HEK293 (cell line): Measurements from ENCODE around the gene NOC2L.

Experiments used
- BCL11B ChIP-seq: fragments of 450-650 bp; formaldehyde crosslinking; IDR thresholded peaks from 2 replicates; pipeline ENCODE4 v1.5.1; 2016; ENCODE audit warnings: low read depth, missing biosample characterization, missing genetic modification characterization
- KLF9 ChIP-seq: fragments of 450-650 bp; formaldehyde crosslinking; IDR thresholded peaks from 2 replicates; pipeline ENCODE4 v1.5.1; 2016; ENCODE audit warnings: missing biosample characterization, missing genetic modification characterization, low read depth
- MYNN ChIP-seq: fragments of 450-650 bp; formaldehyde crosslinking; IDR thresholded peaks from 2 replicates; pipeline ENCODE4 v1.5.1; 2016; ENCODE audit warnings: missing biosample characterization, missing genetic modification characterization, borderline replicate concordance
- SCRT2 ChIP-seq: fragments of 450-650 bp; formaldehyde crosslinking; IDR thresholded peaks from 2 replicates; pipeline ENCODE4 v1.5.1; 2016; ENCODE audit warnings: missing biosample characterization, missing genetic modification characterization
- SP3 ChIP-seq: fragments of 450-650 bp; formaldehyde crosslinking; IDR thresholded peaks from 2 replicates; pipeline ENCODE4 v1.5.1; 2016; ENCODE audit warnings: missing biosample characterization, missing genetic modification characterization
- ZBTB49 ChIP-seq: fragments of 450-650 bp; formaldehyde crosslinking; IDR thresholded peaks from 2 replicates; pipeline ENCODE4 v1.5.1; 2016; ENCODE audit warnings: missing biosample characterization, missing genetic modification characterization, low read depth
- ZBTB7A ChIP-seq: fragments of 450-650 bp; formaldehyde crosslinking; IDR thresholded peaks from 2 replicates; pipeline ENCODE4 v1.5.1; 2016; ENCODE audit warnings: low read depth, missing biosample characterization, missing genetic modification characterization
- ZEB2 ChIP-seq: fragments of 450-650 bp; formaldehyde crosslinking; IDR thresholded peaks from 2 replicates; pipeline ENCODE4 v1.5.1; 2016; ENCODE audit warnings: missing biosample characterization, missing genetic modification characterization
- ZFP69B ChIP-seq: fragments of 450-650 bp; formaldehyde crosslinking; IDR thresholded peaks from 2 replicates; pipeline ENCODE4 v1.5.1; 2016; ENCODE audit warnings: missing biosample characterization, missing genetic modification characterization
- ZNF133 ChIP-seq: fragments of 450-650 bp; formaldehyde crosslinking; IDR thresholded peaks from 2 replicates; pipeline ENCODE4 v1.5.1; 2016; ENCODE audit warnings: missing biosample characterization, missing genetic modification characterization
- ZNF223 ChIP-seq: fragments of 450-650 bp; formaldehyde crosslinking; IDR thresholded peaks from 2 replicates; pipeline ENCODE4 v1.5.1; 2016; ENCODE audit warnings: missing biosample characterization, missing genetic modification characterization
- ZNF366 ChIP-seq: fragments of 450-650 bp; formaldehyde crosslinking; conservative IDR thresholded peaks from 2 replicates; pipeline ENCODE4 v1.5.1; 2016; ENCODE audit warnings: missing biosample characterization, missing genetic modification characterization
- ZNF391 ChIP-seq: fragments of 450-650 bp; formaldehyde crosslinking; IDR thresholded peaks from 2 replicates; pipeline ENCODE4 v1.5.1; 2016; ENCODE audit warnings: low read depth, missing biosample characterization, missing genetic modification characterization, borderline replicate concordance
- ZNF473 ChIP-seq: fragments of 450-650 bp; formaldehyde crosslinking; IDR thresholded peaks from 2 replicates; pipeline ENCODE4 v1.5.1; 2017; ENCODE audit warnings: missing biosample characterization, missing genetic modification characterization
- ZNF48 ChIP-seq: fragments of 450-650 bp; formaldehyde crosslinking; IDR thresholded peaks from 2 replicates; pipeline ENCODE4 v1.5.1; 2016; ENCODE audit warnings: missing biosample characterization, missing genetic modification characterization
- ZNF521 ChIP-seq: fragments of 450-650 bp; formaldehyde crosslinking; IDR thresholded peaks from 2 replicates; pipeline ENCODE4 v1.5.1; 2017; ENCODE audit warnings: missing biosample characterization, mild to moderate bottlenecking, missing genetic modification characterization
- ZNF555 ChIP-seq: fragments of 450-650 bp; formaldehyde crosslinking; conservative IDR thresholded peaks from 2 replicates; pipeline ENCODE4 v1.5.1; 2017; ENCODE audit warnings: missing biosample characterization, mild to moderate bottlenecking, missing genetic modification characterization, inconsistent platforms
- ZNF624 ChIP-seq: fragments of 450-650 bp; formaldehyde crosslinking; IDR thresholded peaks from 2 replicates; pipeline ENCODE4 v1.5.1; 2017; ENCODE audit warnings: missing biosample characterization, missing genetic modification characterization
- ZNF660 ChIP-seq: fragments of 450-650 bp; IDR thresholded peaks from 2 replicates; pipeline ENCODE4 v1.5.1; 2018; ENCODE audit warnings: missing biosample characterization, mild to moderate bottlenecking, missing genetic modification characterization
- ZNF76 ChIP-seq: fragments of 450-650 bp; formaldehyde crosslinking; IDR thresholded peaks from 2 replicates; pipeline ENCODE4; 2016; ENCODE audit warnings: low read depth, missing biosample characterization, missing genetic modification characterization, borderline replicate concordance
- ZXDB ChIP-seq: fragments of 450-650 bp; formaldehyde crosslinking; IDR thresholded peaks from 2 replicates; pipeline ENCODE4 v1.5.1; 2016; ENCODE audit warnings: missing biosample characterization, missing genetic modification characterization
- TF ChIP-seq, protein P1 (sequence below): fragments of 450-650 bp; formaldehyde crosslinking; conservative IDR thresholded peaks from 2 replicates; pipeline ENCODE4 v1.5.1; 2016; ENCODE audit warnings: low read depth, missing biosample characterization, missing genetic modification characterization
- TF ChIP-seq, protein P2 (sequence below): fragments of 450-650 bp; formaldehyde crosslinking; IDR thresholded peaks from 2 replicates; pipeline ENCODE4 v1.5.0; 2017; ENCODE audit warnings: missing biosample characterization, missing genetic modification characterization, borderline replicate concordance
- TF ChIP-seq, protein P3 (sequence below): fragments of 450-650 bp; formaldehyde crosslinking; IDR thresholded peaks from 2 replicates; pipeline ENCODE4 v1.5.1; 2016; ENCODE audit warnings: missing biosample characterization, missing genetic modification characterization
- TF ChIP-seq, protein P4 (sequence below): fragments of 450-650 bp; formaldehyde crosslinking; IDR thresholded peaks from 2 replicates; pipeline ENCODE4 v1.5.1; 2016; ENCODE audit warnings: missing biosample characterization, missing genetic modification characterization, borderline replicate concordance

NOC2L gene

DNA sequence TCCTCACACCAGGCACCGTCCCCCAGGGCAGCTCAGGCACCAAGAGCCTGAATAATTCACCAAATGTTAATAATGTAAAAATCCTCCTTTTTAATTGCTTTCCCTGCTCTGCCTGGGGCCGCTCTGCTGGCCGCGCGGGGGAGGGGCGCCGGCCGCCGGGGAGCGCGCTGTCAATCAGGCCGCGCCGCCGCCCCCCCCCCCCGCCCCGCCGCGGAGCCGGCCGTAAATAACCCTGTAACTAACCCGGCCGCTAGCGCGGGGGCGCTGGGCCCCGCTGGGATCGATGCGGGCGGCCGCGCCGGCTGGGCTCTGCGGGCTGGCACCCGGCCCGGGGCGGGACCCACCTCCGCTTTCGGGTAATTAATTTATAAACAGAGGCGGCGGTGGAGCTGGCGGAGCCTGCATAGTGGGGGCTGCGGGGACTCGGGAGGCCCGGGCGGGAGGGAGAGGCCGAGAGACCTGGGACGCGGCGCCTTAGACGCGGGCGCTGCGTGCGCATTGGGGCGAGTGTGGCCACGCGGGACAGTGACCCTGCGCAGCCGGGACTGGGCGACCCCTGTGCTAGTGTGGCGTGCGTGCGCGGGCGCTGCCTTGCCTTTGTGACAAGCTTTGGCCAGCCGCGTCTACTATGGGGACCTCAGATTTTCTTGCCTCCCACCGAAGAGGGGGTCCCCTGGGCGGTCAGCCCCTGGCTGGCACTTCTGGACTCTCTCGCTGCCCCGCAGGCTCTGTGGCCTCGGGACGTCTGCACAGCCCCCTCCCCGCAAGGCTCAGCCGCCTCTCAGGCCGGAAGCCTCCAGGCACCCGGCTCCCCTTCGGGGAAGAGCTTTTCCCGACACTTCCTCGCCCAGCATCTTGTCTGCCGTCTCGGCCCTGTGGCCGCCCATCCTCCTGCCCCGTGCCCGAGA lies 18.7 kb downstream of the NOC2L start (continued):
- TF ChIP-seq ZNF521 (tag by site-specific recombination) = no peak
- TF ChIP-seq, protein P1, sequence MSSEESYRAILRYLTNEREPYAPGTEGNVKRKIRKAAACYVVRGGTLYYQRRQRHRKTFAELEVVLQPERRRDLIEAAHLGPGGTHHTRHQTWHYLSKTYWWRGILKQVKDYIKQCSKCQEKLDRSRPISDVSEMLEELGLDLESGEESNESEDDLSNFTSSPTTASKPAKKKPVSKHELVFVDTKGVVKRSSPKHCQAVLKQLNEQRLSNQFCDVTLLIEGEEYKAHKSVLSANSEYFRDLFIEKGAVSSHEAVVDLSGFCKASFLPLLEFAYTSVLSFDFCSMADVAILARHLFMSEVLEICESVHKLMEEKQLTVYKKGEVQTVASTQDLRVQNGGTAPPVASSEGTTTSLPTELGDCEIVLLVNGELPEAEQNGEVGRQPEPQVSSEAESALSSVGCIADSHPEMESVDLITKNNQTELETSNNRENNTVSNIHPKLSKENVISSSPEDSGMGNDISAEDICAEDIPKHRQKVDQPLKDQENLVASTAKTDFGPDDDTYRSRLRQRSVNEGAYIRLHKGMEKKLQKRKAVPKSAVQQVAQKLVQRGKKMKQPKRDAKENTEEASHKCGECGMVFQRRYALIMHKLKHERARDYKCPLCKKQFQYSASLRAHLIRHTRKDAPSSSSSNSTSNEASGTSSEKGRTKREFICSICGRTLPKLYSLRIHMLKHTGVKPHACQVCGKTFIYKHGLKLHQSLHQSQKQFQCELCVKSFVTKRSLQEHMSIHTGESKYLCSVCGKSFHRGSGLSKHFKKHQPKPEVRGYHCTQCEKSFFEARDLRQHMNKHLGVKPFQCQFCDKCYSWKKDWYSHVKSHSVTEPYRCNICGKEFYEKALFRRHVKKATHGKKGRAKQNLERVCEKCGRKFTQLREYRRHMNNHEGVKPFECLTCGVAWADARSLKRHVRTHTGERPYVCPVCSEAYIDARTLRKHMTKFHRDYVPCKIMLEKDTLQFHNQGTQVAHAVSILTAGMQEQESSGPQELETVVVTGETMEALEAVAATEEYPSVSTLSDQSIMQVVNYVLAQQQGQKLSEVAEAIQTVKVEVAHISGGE (tag by site-specific recombination) = peak; percentile 80
- TF ChIP-seq, protein P2, sequence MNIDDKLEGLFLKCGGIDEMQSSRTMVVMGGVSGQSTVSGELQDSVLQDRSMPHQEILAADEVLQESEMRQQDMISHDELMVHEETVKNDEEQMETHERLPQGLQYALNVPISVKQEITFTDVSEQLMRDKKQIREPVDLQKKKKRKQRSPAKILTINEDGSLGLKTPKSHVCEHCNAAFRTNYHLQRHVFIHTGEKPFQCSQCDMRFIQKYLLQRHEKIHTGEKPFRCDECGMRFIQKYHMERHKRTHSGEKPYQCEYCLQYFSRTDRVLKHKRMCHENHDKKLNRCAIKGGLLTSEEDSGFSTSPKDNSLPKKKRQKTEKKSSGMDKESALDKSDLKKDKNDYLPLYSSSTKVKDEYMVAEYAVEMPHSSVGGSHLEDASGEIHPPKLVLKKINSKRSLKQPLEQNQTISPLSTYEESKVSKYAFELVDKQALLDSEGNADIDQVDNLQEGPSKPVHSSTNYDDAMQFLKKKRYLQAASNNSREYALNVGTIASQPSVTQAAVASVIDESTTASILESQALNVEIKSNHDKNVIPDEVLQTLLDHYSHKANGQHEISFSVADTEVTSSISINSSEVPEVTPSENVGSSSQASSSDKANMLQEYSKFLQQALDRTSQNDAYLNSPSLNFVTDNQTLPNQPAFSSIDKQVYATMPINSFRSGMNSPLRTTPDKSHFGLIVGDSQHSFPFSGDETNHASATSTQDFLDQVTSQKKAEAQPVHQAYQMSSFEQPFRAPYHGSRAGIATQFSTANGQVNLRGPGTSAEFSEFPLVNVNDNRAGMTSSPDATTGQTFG (tag by site-specific recombination) = no peak
- TF ChIP-seq ZBTB49 (tag by site-specific recombination) = no peak
- no peak for TF ChIP-seq SP3 (tag by site-specific recombination)
- peak; percentile 96 for TF ChIP-seq ZFP69B
- TF ChIP-seq ZXDB = peak; percentile 47; the same call in 1 of the 2 replicates
- TF ChIP-seq, protein P3, sequence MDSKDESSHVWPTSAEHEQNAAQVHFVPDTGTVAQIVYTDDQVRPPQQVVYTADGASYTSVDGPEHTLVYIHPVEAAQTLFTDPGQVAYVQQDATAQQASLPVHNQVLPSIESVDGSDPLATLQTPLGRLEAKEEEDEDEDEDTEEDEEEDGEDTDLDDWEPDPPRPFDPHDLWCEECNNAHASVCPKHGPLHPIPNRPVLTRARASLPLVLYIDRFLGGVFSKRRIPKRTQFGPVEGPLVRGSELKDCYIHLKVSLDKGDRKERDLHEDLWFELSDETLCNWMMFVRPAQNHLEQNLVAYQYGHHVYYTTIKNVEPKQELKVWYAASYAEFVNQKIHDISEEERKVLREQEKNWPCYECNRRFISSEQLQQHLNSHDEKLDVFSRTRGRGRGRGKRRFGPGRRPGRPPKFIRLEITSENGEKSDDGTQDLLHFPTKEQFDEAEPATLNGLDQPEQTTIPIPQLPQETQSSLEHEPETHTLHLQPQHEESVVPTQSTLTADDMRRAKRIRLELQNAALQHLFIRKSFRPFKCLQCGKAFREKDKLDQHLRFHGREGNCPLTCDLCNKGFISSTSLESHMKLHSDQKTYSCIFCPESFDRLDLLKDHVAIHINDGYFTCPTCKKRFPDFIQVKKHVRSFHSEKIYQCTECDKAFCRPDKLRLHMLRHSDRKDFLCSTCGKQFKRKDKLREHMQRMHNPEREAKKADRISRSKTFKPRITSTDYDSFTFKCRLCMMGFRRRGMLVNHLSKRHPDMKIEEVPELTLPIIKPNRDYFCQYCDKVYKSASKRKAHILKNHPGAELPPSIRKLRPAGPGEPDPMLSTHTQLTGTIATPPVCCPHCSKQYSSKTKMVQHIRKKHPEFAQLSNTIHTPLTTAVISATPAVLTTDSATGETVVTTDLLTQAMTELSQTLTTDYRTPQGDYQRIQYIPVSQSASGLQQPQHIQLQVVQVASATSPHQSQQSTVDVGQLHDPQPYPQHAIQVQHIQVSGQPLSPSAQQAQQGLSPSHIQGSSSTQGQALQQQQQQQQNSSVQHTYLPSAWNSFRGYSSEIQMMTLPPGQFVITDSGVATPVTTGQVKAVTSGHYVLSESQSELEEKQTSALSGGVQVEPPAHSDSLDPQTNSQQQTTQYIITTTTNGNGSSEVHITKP (tag by site-specific recombination) = peak; percentile 17; the same call in 1 of the 2 replicates
- no peak for TF ChIP-seq ZNF48 (tag by site-specific recombination)
- peak; percentile 21; the same call in 1 of the 2 replicates for TF ChIP-seq BCL11B
- peak; percentile 49; the same call in 1 of the 2 replicates for TF ChIP-seq ZNF391 (tag by site-specific recombination)
- TF ChIP-seq ZNF223 = no peak
- no peak for TF ChIP-seq ZNF366
- no peak for TF ChIP-seq ZNF624 (tag by site-specific recombination)
- TF ChIP-seq ZNF473 = no peak
- TF ChIP-seq ZBTB7A (tag by site-specific recombination) = peak; percentile 85
- no peak; the same call in 1 of the 2 replicates for TF ChIP-seq KLF9 (tag by site-specific recombination)
- TF ChIP-seq ZNF555 (tag by site-specific recombination) = no peak
- TF ChIP-seq ZNF76 (tag by site-specific recombination) = peak; percentile 40; the same call in 1 of the 2 replicates
- TF ChIP-seq ZNF660 = peak; percentile 87
- TF ChIP-seq ZNF133 (tag by site-specific recombination) = no peak
- no peak for TF ChIP-seq SCRT2
- no peak for TF ChIP-seq MYNN (tag by site-specific recombination)
- peak; percentile 88 for TF ChIP-seq ZEB2 (tag by site-specific recombination)
- TF ChIP-seq, protein P4, sequence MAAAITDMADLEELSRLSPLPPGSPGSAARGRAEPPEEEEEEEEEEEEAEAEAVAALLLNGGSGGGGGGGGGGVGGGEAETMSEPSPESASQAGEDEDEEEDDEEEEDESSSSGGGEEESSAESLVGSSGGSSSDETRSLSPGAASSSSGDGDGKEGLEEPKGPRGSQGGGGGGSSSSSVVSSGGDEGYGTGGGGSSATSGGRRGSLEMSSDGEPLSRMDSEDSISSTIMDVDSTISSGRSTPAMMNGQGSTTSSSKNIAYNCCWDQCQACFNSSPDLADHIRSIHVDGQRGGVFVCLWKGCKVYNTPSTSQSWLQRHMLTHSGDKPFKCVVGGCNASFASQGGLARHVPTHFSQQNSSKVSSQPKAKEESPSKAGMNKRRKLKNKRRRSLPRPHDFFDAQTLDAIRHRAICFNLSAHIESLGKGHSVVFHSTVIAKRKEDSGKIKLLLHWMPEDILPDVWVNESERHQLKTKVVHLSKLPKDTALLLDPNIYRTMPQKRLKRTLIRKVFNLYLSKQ (tag by site-specific recombination) = no peak
